Effector CD4-positive, alpha-beta T cell (primary cell): Measurements from ENCODE around the gene COL8A2.

Experiments used
- DNase-seq: peaks from one replicate; pipeline ENCODE4 v3.0.0-alpha.2; 2020

The COL8A2 gene

DNA sequence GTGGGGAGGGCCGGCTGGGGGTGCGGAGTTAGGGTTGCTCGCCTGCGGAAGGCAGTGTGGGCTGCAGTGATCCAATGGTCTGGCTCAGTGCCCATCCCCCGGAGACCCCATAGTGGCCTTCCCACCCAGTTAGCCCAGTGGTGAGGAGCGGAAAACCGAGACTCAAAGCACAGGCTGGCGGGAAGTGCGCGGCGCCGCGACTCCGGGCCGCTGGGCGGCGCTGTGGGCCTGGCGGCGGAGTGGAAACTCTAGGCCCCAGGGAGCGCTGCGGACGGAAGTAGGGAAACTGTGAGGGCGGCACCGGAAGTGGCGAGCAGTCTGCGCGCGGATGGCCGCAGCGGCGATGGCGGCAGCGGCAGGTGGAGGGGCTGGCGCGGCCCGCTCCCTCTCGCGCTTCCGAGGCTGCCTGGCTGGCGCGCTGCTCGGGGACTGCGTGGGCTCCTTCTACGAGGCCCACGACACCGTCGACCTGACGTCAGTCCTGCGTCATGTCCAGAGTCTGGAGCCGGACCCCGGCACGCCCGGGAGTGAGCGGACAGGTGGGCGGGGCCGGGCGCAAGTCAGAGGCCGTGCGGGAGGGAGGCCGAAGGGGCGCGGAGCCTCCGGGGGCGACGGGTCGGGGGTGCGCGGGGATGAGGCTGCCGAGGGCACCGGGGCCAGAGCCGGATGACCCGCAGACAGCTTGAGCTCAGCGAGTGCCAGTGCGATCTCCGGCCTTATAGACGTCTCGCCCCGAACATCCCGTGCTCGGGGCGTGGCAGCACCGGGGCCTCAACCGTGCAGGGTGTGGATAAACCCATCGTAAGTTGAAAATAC, 36.2 kb downstream of the COL8A2 start, which contains the start of gene ADPRS:
Gene ADPRS (plus strand): TSS at position 316 of the 816 bp plus-strand sequence. CDS start 13 bp downstream, at position 329.
- peak; percentile 84 for DNase-seq

DNA sequence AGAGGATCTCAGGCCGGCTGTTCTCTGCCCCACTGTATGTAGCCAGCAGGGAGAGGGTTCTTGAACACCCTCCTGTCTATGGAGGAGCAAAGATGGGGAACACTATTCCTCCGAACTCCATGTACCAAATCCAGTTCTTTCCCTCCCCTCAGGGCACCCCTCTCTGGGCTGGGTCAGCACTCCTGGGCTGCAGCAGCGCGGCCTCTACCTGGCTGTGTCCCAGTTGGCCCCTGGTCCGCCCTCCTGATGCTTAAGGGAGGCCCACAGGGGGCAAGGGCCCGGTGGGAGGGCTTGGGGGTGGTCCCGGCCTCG, 36.8 kb downstream of the COL8A2 start:
- DNase-seq: no peak

DNA sequence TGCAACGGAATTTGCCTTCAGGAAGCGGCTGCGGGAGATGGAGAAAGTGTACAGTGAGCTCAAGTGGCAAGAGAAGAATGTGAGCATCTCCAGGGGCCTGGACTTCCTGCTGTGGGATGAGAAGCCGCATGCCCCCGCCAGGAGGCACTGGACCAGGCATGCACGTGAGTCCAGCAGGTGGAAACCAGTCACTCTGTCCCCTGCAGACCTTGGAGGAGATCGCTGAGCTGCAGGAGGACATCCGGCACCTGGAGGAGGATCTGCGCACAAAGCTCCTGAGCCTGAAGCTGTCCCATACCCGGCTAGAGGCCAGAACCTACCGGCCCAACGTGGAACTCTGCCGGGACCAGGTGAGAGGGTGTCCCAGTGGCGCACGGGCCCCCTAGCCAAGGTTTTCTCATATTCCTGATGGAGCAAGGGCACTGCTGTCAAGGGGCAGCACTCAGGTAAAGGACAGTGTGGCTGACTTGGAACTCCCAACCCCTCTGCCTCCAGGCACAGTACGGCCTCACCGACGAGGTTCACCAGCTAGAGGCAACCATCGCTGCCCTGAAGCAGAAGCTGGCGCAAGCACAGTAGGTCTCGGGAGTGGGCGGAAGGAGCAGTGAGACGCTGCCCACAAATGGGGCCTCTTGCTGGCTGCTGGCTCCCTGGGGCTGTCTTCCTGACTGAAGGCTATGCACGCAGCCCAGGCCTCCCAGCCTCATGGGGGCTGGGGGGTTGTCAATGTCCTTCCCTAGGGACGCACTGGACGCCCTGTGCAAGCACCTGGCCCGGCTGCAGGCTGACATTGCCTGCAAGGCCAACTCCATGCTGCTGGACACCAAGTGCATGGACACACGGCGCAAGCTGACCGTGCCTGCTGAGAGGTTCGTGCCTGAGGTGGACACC, 37.5 kb downstream of the COL8A2 start:
- no peak for DNase-seq

DNA sequence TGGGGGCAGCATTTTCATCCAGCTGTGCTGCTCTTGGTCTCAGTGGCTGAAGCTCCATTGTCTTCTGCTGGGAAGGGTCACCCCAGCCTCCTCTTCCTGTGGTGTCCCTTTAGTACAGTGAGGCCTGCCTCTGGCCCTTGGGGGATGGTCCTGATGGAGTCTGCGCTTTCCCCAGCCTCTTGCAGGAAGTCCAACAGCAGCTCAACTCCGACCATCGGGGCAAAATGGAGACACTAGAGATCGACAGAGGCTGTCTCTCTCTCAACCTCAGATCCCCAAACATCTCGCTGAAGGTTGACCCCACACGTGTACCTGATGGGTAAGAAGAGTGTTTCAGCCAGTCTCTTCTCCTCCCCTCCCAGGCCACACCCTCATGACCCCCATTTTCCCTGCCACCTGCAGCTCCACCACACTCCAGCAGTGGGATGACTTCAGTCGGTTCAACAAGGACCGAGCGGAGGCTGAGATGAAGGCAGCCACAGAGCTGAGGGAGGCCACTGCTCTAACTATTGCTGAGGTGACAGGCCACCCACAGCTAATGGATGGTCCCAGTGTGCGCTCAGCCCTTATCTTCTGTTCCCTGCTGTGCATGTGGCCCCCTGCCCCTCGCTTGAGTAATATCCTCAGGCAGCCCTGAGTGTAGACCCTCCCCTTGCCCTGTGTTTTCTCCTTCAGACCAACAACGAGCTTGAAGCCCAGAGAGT, 38.3 kb downstream of the COL8A2 start:
- DNase-seq: no peak

DNA sequence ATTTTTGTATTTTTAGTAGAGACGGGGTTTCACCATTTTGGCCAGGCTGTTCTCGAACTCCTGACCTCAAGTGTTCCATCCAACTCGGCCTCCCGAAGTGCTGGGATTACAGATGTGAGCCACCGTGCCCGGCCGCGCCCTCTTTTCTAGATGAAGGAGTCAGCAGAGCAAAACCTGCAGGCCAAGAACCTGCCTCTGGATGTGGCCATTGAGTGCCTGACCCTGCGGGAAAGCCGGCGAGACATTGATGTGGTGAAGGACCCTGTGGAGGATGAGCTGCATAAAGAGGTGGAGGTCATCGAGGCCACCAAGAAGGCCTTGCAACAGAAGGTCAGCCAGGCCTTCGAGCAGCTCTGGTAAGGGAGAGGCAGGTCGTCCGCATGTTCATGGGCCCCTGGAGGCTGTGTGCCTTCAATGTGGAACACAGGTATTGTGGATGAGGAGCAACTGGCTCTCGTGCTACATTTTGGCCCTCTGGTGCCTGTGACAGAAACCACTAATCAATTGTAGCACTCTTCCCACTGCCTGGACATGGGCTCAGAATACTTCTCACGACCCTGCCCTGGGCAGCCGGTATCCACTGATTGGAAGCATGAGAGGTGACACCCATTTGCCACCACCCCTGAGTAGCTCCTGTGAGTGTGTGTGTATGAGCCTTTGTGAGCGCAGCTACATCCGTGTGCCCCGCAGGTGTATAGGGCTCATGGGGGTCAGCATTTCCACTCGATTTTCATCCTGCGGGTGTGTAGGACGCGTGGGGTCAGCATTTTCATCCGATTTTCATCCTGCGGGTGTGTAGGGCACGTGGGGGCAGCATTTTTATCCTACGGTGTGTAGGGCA, 39.1 kb downstream of the COL8A2 start:
- DNase-seq: no peak

DNA sequence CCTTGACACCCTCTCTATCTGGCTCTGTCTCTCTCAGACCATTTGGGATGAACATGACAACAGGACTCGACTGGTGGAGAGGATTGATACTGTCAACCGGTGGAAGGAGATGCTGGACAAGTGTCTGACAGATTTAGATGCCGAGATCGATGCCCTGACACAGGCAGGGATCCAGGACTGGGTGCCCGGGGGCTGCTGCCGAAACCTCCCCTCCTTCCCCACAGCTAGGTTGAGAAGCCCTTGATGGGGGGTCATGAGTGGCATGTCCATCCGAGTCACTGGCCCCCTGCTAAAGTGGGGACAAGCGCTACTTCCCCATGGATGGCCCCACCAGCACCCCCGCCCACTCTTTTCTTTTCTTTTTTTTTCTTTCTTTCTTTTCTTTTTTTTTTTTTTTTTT, 39.9 kb downstream of the COL8A2 start:
- no peak for DNase-seq

DNA sequence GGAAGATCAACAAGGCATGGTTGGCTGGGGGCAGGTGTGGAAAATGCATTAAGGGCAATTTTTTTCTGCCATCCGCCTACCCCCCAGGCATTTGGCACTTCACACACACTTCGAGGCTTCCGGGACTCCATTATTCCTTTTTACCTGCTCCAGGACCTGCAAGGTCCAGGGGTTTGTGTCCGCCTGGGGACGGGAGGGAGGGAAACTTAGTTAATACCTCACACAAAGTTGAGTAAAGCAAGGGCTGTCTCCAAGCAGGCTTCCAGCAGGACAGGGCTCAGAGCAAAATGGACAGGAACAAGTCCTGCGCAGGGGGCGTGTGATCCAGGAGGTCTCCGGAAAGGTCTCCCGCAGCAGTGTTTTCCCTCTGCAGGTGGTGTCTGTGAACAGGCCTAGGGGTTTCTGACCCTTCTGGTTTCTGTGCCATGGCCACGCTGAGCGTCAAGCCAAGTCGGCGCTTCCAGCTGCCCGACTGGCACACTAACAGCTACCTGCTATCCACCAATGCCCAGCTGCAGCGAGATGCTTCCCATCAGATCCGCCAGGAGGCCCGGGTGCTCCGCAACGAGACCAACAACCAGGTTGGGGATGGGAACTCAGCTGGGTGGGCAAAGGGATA, 40.4 kb downstream of the COL8A2 start:
- no peak for DNase-seq

DNA sequence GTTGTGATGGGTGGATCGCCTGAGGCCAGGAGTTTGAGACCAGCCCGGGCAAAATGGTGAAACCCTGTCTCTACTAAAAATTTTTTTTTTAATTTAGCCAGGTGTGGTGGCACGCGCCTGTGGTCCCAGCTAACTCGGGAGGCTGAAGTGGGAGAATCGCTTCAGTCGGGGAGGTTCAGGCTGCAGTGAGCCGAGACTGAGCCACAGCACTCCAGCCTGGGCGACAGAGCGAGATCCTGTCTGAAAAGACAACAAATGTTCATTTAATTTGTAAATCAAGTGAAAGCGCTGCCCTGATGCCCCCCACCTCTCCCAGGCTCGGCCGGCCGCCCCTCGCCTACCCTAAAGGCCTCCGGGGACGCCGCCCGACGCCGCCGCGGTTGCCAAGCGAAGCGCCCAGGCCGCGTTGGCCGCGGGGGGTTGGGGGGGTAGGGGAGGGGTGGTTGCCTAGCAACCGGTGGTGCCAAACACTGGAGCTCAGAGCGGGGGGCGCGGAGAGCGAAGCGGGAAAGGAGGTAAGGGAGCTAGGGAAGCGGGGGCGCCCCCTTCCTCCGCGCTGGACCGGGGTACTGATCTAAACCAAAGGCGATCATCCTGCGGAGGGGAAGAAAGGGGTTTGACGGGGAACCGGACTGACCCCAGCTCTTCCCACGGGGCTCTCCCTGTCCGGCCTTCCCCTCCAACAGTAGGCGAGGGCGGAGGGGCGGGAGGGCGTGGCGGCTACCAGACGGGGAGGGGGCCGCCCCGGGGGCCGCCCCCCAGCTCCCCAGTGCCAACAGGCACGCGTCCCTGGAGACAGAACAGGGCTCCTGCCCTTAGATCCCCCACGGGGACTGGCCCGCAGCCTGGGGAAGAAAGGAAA, 41.2 kb downstream of the COL8A2 start, which contains the start of gene TEKT2:
Gene TEKT2 (plus strand): TSS at position 460 of the 862 bp plus-strand sequence. CDS start 828 bp downstream, outside the sequence.
- DNase-seq: no peak

DNA sequence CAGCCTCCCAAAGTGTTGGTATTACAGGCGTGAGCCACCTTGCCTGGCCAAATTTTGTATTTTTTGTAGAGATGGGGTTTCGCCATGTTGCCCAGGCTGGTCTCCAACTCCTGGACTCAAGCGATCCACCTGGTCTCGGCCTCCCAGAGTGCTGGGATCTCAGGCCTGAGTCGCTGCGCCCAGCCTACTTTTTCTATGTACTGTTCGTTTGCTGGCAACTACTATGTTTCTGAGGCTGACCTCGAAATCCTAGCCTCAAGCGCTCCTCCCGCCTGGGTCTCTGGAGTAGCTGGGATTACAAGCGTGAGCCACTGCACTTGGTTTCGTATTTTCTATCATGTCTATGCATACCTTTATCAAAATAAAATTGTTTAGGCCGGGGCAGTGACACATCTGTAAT, 41.8 kb downstream of the COL8A2 start:
- no peak for DNase-seq

DNA sequence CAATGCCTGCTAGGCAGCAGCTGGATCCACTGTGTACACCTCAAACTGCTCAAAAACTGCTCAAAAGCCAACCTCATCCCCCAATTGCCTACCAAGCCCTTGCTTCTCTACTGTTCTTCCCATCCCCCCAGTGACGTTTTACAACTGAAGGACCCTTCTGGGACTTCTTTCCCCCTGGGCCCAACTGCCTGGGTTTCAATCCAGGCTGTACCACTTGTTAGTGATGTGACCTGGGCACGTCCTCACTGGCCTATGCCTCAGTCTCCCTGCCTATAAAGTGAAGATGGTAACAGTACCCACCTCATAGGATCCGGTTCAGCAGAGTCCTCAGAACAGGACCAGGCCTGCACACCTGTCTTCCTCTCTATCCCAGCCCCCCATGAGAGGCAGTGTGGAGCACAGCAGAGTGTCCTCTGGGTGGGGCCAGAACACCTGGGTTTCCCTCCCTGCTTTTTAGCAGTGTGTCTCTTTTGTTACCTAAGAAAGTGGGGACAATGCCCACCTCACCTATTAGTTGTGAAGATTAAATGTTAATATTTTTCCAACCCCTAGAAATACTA, 43.0 kb downstream of the COL8A2 start:
- DNase-seq: no peak

DNA sequence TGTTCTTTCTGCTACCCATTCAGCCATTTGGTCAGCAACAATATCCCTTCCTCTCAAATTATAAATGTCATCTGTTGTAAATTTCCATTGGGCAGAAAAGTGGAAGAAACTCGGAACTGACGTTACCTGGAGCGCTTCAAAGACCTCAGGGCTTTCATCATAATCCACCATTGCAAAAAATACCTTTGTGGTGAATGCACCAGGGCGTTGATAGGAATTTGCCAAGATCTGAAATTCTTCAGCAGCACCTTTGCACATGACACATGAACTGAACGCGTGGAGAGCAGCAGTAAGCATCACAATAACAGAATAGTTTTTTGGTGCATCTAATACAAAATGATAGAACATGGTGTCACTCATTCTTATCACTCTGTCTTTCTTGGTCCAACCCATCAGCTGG, 44.2 kb downstream of the COL8A2 start:
- DNase-seq: no peak

DNA sequence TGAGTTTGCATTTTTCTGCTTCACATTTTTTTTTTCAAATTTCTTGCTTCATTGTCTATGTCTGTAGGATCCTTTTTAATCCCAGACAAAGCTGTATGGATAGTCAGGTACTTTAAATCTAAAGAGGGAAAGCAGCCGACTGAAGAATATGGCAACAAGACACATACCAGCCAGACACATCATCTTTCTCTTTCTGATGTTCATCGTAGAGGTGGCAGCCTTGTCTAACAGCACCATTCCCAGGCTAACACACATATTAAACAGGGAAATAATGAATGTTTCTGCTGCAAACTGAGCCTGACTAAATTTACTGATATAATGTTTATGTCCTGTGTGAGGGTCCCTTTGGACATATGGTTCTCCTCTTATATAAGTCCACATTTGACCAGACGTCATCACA, 44.8 kb downstream of the COL8A2 start:
- no peak for DNase-seq

DNA sequence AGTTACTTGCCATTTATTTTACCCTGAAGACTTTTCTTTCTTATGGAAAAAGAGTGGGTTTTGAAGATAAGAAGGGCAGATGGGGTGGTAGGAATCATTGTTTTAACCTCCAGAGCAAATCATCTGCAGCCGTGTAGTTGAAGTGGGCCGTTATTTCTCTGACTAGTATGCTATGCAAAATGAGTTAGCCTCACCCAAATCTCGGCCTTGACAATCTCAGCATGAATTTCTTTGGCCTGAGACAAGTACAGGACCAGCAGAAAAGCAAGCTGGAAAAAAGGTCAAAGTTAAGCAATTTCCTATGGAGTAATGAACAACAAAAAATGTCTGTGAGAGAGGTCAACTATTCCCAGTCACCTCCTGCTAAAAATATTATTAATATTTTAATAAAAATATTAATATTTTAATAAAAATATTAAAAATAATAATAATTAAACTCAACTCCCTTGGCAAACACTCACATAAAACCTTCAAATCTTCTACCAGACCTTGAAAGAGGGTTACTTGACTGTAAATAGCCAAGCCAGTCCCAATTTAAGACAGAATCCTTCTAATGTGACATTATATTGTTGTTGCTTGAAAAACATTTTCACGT, 47.9 kb downstream of the COL8A2 start:
- no peak for DNase-seq

DNA sequence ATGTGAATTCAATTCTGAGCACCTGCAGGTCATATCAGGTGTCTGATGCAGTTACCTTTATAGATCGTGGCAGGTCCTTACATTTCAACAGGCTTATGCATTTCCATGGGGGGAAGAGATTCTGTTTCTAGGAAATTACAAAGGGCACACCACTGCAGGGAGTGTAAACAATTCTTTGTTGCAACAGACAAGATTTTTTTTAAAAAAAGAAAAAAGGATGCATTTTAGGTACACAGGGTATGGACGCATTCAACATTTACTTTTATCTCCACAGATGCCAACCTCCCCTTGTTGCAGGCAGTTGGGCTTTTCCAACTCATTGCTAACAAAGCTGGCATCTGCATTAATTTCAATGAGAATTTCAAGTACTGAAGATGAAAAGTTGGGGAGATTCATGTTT, 54.7 kb downstream of the COL8A2 start:
- no peak for DNase-seq

DNA sequence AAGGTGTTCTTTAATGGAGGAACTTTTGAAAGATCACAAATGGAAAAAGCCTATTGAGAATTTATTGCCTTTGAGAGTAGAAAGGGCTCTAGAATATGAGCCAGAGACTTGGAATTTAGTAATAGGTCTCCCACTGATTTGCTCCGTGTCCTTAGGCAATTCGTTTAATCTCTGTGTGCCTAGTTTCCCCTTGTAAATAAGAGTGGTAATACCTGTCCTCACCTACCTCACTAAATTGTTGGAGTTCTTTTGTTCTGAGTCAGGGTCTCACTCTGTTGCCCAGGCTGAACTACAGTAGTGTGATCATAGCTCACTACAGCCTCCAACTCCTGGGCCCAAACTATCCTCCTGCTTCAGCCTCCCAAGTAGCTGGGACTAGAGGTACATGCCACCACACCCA, 56.2 kb downstream of the COL8A2 start:
- DNase-seq: no peak

DNA sequence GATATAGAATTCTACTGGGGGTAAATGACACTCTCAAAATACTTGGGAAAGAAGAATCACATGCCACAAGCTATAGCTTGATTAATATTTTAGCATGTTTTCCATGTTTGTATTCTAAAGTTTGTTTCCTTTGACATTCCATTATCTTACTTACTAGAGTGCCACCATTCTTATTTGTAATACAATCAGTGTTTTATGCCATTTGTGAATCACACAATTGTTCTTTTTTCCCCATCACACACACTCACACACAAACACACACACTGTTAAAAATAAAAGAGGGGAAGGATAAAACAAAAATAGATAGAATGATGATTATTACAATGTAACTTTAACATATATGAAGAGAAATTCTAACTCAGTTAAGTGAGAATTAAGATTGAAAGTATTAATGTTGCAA, 57.2 kb downstream of the COL8A2 start:
- DNase-seq: no peak

DNA sequence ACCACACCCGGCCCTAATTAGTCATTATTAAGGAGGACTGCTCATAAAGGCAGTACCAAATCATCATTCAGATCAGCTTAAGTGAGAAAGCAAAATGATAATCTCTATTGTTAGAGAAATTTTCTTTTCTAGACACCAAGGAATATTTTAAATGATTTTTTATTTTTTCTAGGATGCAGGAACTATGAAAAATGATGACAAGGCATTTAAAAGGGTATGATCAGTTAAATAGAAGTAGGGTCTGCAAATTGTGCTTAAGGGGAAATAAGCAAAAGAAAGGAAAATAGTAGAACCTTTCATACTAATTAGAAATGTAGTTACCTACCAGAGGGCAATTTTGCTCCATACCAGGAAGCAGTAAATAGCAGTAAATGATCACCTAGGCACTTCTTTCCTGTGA, 62.7 kb downstream of the COL8A2 start:
- DNase-seq: no peak

DNA sequence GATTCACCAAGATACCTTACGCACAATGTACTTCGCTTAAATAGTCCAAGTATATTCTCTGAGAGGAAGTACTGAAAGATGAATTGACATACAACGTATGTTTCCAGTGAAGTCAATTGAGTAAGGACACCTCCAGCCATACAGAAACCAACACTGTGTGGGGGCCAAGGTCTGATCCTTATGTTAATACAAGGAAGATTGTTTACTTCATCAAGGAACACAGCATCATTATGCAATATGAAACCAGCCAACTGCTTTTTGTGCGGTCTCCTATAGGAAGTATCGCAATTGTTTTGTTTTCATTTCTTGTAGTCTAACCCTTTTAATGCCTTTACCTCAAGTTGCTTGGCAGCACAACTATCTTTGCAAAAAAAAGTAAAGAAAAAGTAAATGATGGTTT, 69.3 kb downstream of the COL8A2 start:
- no peak for DNase-seq

DNA sequence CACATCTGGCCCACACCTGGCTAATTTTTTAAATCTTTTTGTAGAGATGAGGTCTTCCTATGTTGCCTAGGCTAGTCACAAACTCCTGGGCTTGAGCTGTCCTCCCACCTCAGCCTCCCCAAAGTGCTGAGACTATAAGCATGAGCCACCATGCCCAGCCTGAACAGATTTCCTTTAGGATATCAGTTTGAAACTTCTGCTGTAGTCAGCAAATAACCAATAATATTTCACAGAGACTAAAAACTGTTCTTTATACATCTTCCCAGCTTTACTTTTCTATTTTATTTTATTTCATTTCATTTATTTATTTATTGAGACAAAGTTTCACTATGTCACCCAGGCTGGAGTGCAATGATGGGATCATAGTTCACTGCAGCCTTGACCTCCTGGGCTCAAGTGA, 71.0 kb downstream of the COL8A2 start:
- DNase-seq: no peak

DNA sequence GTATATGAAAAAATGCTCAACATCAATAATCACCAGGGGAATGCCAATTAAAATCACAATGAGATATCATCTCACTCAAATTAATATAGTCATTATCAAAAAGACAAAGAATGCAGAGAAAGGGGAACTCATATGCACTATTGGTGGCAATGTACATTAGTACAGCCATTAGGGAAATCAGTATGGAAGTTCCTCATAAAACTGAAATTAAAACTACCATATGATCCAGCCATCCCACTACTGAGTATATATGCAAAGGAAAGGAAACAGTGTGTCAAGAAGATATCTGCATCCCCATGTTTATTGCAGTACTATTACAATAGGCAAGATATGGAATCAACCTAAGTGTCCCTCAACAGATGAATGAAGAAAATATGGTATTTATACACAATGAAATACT, 73.2 kb downstream of the COL8A2 start:
- no peak for DNase-seq
